K562 (cell line): ENCODE measurements around the gene STK16. TPM values are rescaled to one million over a fixed set of nuclear protein-coding genes. Genes with fewer than 3 reads are reported as not detected.
A peak's percentile ranks its signal among the peaks of the same experiment; 100 is the strongest.

Source experiments
- ATAC-seq: fragments of 200-7000 bp; cut with Tn5 transposase; 3 replicates; pipeline ENCODE4 v1.9.1; 2020; ENCODE audit warnings: moderate library complexity
- BruUV-seq: library from RNA; stranded (reverse); fragments of 400-500 nt; replicated peaks from 2 replicates; lab custom pipeline; 2021; lab: Mats Ljungman, UMichigan
- CTCF ChIA-PET: fragments of 300-600 bp; formaldehyde crosslinking; extraction: SDS; loops from one replicate; lab custom pipeline; 2021; ENCODE audit warnings: low intra/inter-chr PET ratio; lab: Yijun Ruan, JAX
- POLR2A ChIA-PET: fragments of 300-600, 350-650 bp; sonication (Branson Sonifier 250); formaldehyde crosslinking; extraction: SDS; loops from one replicate; lab custom pipeline; 2021; ENCODE audit warnings: antibody characterized with exemption, inconsistent platforms; lab: Yijun Ruan, JAX
- DNase-seq, 4 experiments: peaks; one replicate each; pipeline versions ENCODE4 v3.0.0 to v3.0.0-alpha.2; 2011 to 2018; ENCODE audit warnings: low spot score in 3 of 4, mixed read lengths in 3 of 4; ENCODE audit errors: extremely low read depth in 1 of 4
- FAIRE-seq: peaks from 2 replicates; lab custom pipeline; 2011; peaks lifted over from hg19 to GRCh38; lab: Jason Lieb, UNC
- H2AFZ ChIP-seq: 2 replicates; pipeline ENCODE4 v1.6.0; 2011; ENCODE audit warnings: low read depth, low read length, control low read depth, inconsistent platforms
- H3K27ac ChIP-seq: fragments of 200-600 bp; 3 replicates; pipeline ENCODE4 v1.8.0; 2011; ENCODE audit warnings: low read depth, mild to moderate bottlenecking, control low read depth, inconsistent platforms, low read length, moderate library complexity, mixed read lengths; ENCODE audit errors: extremely low read depth
- H3K27me3 ChIP-seq, 2 experiments: fragments of 300-600 bp in 1 of 2; 2 replicates in 1 of 2; 3 replicates in 1 of 2; pipeline versions ENCODE4 v1.6.0 to v1.8.0; 2011; ENCODE audit warnings: inconsistent platforms in 2 of 2, low read length in 2 of 2, mild to moderate bottlenecking in 1 of 2, mixed read lengths in 1 of 2, moderate library complexity in 1 of 2; ENCODE audit not compliant: control insufficient read depth in 2 of 2, insufficient read depth in 2 of 2
- H3K36me3 ChIP-seq: fragments of 300-600 bp; 3 replicates; pipeline ENCODE4 v1.8.0; 2011; ENCODE audit warnings: mild to moderate bottlenecking, low read length, inconsistent platforms; ENCODE audit not compliant: control insufficient read depth, insufficient read depth
- H3K4me1 ChIP-seq, 2 experiments: fragments of 200-600 bp in 1 of 2; replicated peaks in 1 of 2; 2 replicates in 1 of 2; 3 replicates in 1 of 2; pipeline versions ENCODE4 v1.5.1 to v1.8.0; 2011; ENCODE audit warnings: inconsistent platforms in 2 of 2, low read length in 2 of 2, mild to moderate bottlenecking in 1 of 2, mixed read lengths in 1 of 2, moderate library complexity in 1 of 2; ENCODE audit not compliant: control insufficient read depth in 2 of 2, insufficient read depth in 2 of 2
- H3K4me2 ChIP-seq: 2 replicates; pipeline ENCODE4 v1.6.1; 2011; ENCODE audit warnings: low read length, control low read depth, inconsistent platforms, mixed read lengths; ENCODE audit not compliant: insufficient read depth
- H3K4me3 ChIP-seq: fragments of 200-600 bp; sonication (generic), shearing (Covaris generic); 2 replicates; pipeline ENCODE4 v1.5.1; 2016; ENCODE audit warnings: control low read depth, inconsistent platforms
- H3K79me2 ChIP-seq: fragments of 200-600 bp; 3 replicates; pipeline ENCODE4 v1.8.0; 2011; ENCODE audit warnings: low read length, inconsistent platforms; ENCODE audit not compliant: control insufficient read depth, insufficient read depth
- H3K9ac ChIP-seq, 2 experiments: 2 replicates each; pipeline versions ENCODE4 v1.6.0 to v1.6.1; 2011; ENCODE audit warnings: low read depth in 2 of 2, low read length in 2 of 2, control low read depth in 1 of 2, inconsistent platforms in 1 of 2, mild to moderate bottlenecking in 1 of 2, mixed read lengths in 1 of 2; ENCODE audit not compliant: insufficient read depth in 1 of 2
- H3K9me1 ChIP-seq: one replicate; pipeline ENCODE4 v1.6.0; 2011; ENCODE audit warnings: inconsistent platforms, mild to moderate bottlenecking, low read length, moderate library complexity; ENCODE audit not compliant: control insufficient read depth, insufficient read depth
- H3K9me3 ChIP-seq: replicated peaks from 2 replicates; pipeline ENCODE4 v1.5.1; 2011; ENCODE audit warnings: low read depth, low read length, inconsistent platforms; ENCODE audit not compliant: control insufficient read depth, insufficient read depth
- H4K20me1 ChIP-seq: replicated peaks from 2 replicates; pipeline ENCODE4 v1.6.1; 2011; ENCODE audit warnings: low read length, inconsistent platforms, mixed read lengths; ENCODE audit not compliant: control insufficient read depth, insufficient read depth
- FOXA1 ChIP-seq: fragments of 450-650 bp; IDR thresholded peaks from 2 replicates; pipeline ENCODE4 v1.6.1; 2016; ENCODE audit warnings: mild to moderate bottlenecking, borderline replicate concordance
- POLR2G ChIP-seq: fragments of 200-400 bp; formaldehyde crosslinking; IDR thresholded peaks from 2 replicates; pipeline ENCODE4 v1.6.1; 2017; ENCODE audit warnings: low read depth, mild to moderate bottlenecking, antibody characterized with exemption, low read length, moderate library complexity
- RBFOX2 ChIP-seq: fragments of 200-400 bp; formaldehyde crosslinking; IDR thresholded peaks from 2 replicates; pipeline ENCODE4 v1.6.1; 2017; ENCODE audit warnings: low read depth, mild to moderate bottlenecking, low read length, moderate library complexity
- TBP ChIP-seq: optimal IDR thresholded peaks from 2 replicates; pipeline ENCODE3; 2011; ENCODE audit warnings: low read depth, low read length, improper control_type of control experiment
- TSC22D4 ChIP-seq: fragments of 450-650 bp; IDR thresholded peaks from 2 replicates; pipeline ENCODE4 v1.6.1; 2016; ENCODE audit warnings: missing genetic modification characterization, missing biosample characterization, control low read depth
- XRCC3 ChIP-seq: fragments of 450-650 bp; IDR thresholded peaks from 2 replicates; pipeline ENCODE4 v1.6.1; 2017; ENCODE audit warnings: mild to moderate bottlenecking, moderate library complexity
- ZNF695 ChIP-seq: fragments of 450-650 bp; formaldehyde crosslinking; IDR thresholded peaks from 2 replicates; pipeline ENCODE4 v1.4.0; 2020; ENCODE audit warnings: mild to moderate bottlenecking, moderate library complexity
- WGBS: fragments of 100-300 bp; shearing (Covaris generic); methylation state at CpG from one replicate; pipeline ENCODE4 v1.1.6; 2016; ENCODE audit warnings: low coverage, mixed read lengths; ENCODE audit not compliant: insufficient coverage; ENCODE audit errors: missing lambda C conversion rate; 5-methylcytosine and 5-hydroxymethylcytosine counted together
- in situ Hi-C: fragments of 300-500 bp; cut with MboI; formaldehyde crosslinking; loops from 4 replicates; pipeline ENCODE4 v1.15.0; 2018; ENCODE audit warnings: inconsistent platforms, mixed read lengths
- intact Hi-C: fragments of 100-400 bp; cut with micrococcal nuclease; formaldehyde crosslinking; loops from 2 replicates; pipeline ENCODE4 v1.14.2; 2022
- polyA plus RNA-seq, 8 experiments: library from polyadenylated mRNA; depleted of rRNA in 4 of 8; stranded (reverse) in 5 of 8; unstranded in 3 of 8; fragments of >200 nt; fragmentation: Nextera tagmentation in 2 of 8; fragmentation: Illumina TruSeq in 1 of 8; extraction: Ambion mirVana in 2 of 8; extraction: Trizol in 1 of 8; gene quantifications; 2 replicates each; pipeline versions ENCODE4 v1.2.1 to v1.2.3, GENCODE V29; 2011 to 2014; ENCODE audit warnings: inconsistent platforms in 1 of 8, missing spikeins in 1 of 8
- total RNA-seq, 7 experiments: library from RNA; depleted of rRNA in 6 of 7; stranded (reverse); fragments of >200 nt in 6 of 7; fragmentation: Illumina TruSeq in 2 of 7; extraction: Trizol in 2 of 7; gene quantifications; 2 replicates each; pipeline versions ENCODE4 v1.2.1 to v1.2.3, GENCODE V29; 2011 to 2021; ENCODE audit warnings: low replicate concordance in 1 of 7
- TF ChIP-seq, protein P1 (sequence below): fragments of 250-450 bp; sonication (Bioruptor Pico); IDR thresholded peaks from 2 replicates; pipeline ENCODE4 v1.4.0; 2020; ENCODE audit warnings: mild to moderate bottlenecking, moderate library complexity, borderline replicate concordance

The STK16 gene
- total and polyA plus RNA-seq, 9 of the 15 experiments (the other 6 are each of a cell fraction or from before 2014, with no cell fraction given): 5.4 to 36.2 (median 17.8) TPM

DNA sequence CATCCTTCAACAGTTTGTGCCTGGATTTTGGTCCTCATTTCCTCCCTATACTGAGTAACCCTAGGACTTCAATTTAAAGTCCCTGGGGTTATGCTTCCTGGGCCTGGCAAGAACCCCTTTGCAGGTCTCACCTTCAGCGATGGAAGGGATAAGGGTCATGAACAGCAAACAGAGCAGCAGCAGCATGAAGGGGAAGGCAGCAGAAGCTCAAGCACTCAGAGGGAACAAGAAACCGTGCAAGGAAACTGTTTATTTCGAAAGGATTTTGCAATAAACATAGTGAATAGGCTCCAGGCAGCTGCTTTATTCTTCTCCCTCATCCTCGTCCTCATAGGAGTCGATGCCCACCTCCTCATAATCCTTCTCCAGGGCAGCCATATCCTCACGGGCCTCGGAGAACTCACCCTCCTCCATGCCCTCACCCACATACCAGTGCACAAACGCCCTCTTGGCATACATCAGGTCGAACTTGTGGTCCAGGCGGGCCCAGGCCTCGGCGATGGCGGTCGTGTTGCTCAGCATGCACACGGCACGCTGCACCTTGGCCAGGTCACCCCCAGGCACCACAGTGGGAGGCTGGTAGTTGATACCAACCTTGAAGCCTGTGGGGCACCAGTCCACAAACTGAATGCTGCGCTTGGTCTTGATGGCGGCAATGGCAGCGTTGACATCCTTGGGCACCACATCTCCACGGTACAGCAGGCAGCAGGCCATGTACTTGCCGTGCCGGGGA is 4.9 kb downstream of the STK16 start:
- H3K27ac ChIP-seq: no peak overlapping the region; the same call in 2 of the 3 replicates
- H3K9me3 ChIP-seq: no peaks in the 10 kb centered on the region
- H3K36me3 ChIP-seq: peaks cover 57% of the 10 kb centered on the region
- no peaks in the 10 kb centered on the region for H3K9me1 ChIP-seq
- H3K79me2 ChIP-seq: peaks cover 40% of the 10 kb centered on the region
- intact Hi-C loops (no loop called here), in situ Hi-C loops (no loop called here)
- no peak overlapping the region for H3K9ac ChIP-seq
- FAIRE-seq (no peak), DNase-seq (no peak), ATAC-seq (no peak)
- ChIA-PET POLR2A (interaction anchor here (0.5 to 3.4 kb wide), 11 partner anchors 8 to 180 kb away, joined by 3 to 22 read pairs (median 4); partner anchors contain the start of genes ABCB6, ANKZF1, ATG9A and DNAJB2), CTCF (no interaction called here)
- 0 out of 5 replicates have a peak, but pooled peaks cover 0 to 4% of the 10 kb centered on the region in 2 experiments for H3K27me3 ChIP-seq
- BruUV-seq: no TSS peak
- H4K20me1 ChIP-seq: 0 out of 2 replicates have a peak, but pooled peaks cover 3% of the 10 kb centered on the region
- no peak overlapping the region for H3K4me3 ChIP-seq
- 90% methylated on average over 18 of the region's 22 CpGs for WGBS
- H3K4me1 ChIP-seq: peaks cover 27 to 58% of the 10 kb centered on the region in 2 experiments; a peak in 4 of 5 replicates
- H2AFZ ChIP-seq: no peak overlapping the region
- no peak overlapping the region for H3K4me2 ChIP-seq
- no peak for TF ChIP-seq TSC22D4
- TF ChIP-seq ZNF695: no peak
- peak; percentile 45; the same call in 1 of the 2 replicates for TF ChIP-seq RBFOX2
- no peak for TF ChIP-seq XRCC3
- TF ChIP-seq FOXA1: no peak
- TF ChIP-seq, protein P1, sequence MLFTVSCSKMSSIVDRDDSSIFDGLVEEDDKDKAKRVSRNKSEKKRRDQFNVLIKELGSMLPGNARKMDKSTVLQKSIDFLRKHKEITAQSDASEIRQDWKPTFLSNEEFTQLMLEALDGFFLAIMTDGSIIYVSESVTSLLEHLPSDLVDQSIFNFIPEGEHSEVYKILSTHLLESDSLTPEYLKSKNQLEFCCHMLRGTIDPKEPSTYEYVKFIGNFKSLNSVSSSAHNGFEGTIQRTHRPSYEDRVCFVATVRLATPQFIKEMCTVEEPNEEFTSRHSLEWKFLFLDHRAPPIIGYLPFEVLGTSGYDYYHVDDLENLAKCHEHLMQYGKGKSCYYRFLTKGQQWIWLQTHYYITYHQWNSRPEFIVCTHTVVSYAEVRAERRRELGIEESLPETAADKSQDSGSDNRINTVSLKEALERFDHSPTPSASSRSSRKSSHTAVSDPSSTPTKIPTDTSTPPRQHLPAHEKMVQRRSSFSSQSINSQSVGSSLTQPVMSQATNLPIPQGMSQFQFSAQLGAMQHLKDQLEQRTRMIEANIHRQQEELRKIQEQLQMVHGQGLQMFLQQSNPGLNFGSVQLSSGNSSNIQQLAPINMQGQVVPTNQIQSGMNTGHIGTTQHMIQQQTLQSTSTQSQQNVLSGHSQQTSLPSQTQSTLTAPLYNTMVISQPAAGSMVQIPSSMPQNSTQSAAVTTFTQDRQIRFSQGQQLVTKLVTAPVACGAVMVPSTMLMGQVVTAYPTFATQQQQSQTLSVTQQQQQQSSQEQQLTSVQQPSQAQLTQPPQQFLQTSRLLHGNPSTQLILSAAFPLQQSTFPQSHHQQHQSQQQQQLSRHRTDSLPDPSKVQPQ (CRISPR knock-in tag): no peak
- no peak for TF ChIP-seq TBP
- TF ChIP-seq POLR2G: peak; percentile 60
